GM20431 (cell line): ENCODE data around the gene FAM222A.

Source experiments
- in situ Hi-C: fragments of 300-500 bp; cut with MseI, MboI; formaldehyde crosslinking; loops from one replicate; pipeline ENCODE4 v1.15.0; 2020; ENCODE audit warnings: low sequenced_read_pairs; ENCODE audit not compliant: unreplicated experiment

Gene FAM222A

GRCh38 chr12:109713187-109714070 is at the start of gene FAM222A:
Gene FAM222A (plus strand): TSS chr12:109713825. CDS start chr12:109744147, 30,322 bp downstream.
- in situ Hi-C loops: no loop called here

GRCh38 chr12:109664402-109664801 is 49.2 kb upstream of the FAM222A start:
- in situ Hi-C loops: no loop called here

DNA sequence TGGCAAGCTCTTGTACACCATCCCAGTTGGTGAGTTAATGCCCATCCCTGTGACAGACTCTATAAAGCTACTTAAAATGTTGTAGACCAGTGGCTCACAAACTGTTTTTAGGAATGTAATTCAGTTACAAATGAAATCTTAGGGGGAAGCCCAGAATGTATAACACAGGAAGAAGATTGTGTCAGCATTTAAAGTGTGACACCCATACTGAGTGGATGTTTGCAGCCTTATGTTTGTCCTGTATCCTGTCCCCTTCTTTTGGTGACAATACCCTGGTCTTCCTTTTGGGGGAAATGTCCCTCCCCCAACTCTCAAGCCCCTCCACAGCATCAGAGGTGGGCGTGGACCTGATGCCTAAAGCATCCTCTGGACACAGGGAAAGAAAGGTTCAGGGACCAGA is 47.6 kb upstream of the FAM222A start:
- in situ Hi-C loops: no loop called here

DNA sequence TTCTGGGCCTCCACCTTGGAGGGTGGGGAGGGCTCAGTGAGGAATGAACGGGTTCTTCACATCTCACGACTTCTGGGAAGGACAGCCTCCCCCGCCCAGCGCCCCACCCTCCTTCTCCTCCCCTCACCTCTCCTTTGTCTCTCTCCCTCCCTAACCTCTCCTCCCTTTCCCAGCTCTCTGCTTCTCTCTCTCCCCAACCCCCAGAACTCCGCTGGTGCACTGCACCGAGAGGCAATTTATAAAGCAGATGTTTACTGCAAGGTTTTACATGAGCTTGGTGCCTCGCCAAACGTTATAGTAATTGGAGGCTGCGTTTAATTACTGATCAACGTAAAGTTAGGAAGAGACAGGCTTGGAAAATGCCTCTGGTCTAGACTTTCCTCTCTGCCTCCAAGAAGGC is 42.9 kb upstream of the FAM222A start:
- in situ Hi-C loops: no loop called here

DNA sequence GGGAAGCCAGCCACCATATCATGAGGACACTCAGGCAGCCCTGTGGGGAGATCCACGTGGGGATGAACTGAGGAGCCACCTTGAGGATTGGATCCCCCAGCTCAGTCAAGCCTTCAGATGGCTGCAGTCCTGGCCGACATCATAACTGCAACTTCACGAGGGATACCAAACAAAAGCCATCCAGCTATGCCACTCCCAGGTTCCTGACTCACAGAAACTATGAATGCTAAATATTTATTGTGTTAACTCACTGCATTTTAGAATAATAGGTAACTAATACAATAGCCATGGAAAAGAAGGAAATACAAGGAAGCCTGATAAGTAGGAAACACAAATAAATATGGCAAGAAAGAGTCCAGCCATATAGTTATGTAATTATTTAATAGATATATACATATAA is 42.1 kb upstream of the FAM222A start:
- in situ Hi-C loops: no loop called here

DNA sequence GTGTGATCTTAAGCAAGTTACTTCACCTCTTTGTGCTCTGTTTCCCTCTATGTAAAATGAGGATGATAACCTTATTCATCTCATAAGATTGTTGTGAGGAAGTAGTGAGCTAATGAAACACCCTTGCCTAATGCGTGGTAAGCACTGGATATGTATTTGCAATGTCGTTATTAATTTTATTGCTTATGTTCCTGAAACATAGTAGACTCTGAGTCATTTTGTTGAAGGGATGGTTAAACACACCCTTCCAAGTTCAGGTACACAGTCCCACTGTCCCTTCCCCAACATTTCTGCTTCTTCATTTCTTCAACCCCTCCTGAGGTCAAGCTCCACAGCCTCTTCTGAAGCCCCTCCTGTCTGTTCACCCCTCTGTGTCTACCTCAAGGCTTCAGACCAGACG is 40.2 kb upstream of the FAM222A start:
- in situ Hi-C loops: no loop called here

DNA sequence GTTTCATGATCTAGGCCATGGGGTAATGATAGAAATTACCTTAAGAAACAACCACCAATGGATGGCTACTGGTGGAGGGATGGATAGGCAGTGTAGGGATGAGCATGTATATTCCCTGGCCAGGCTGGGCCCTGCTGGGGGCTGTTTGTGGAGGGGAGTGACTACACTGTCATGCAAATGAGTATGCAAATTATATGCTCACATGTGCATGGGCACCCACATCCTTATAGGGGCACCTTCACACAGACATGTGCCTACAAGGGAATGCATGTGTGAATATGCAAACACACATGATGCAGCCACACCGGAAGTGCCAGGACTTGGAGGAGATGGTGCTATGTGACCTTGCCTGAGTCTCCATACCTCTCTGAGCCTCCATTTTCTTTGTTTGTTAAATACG is 39.7 kb upstream of the FAM222A start:
- in situ Hi-C loops: no loop called here

- in situ Hi-C loops: no loop called here
Measured at GRCh38 chr12:109675411-109675810, 38.2 kb upstream of the FAM222A start.

- in situ Hi-C loops: no loop called here
Measured at GRCh38 chr12:109677279-109677691, 36.3 kb upstream of the FAM222A start.

GRCh38 chr12:109678719-109679118 is 34.9 kb upstream of the FAM222A start:
- in situ Hi-C loops: no loop called here

GRCh38 chr12:109679501-109680263 is 33.9 kb upstream of the FAM222A start:
- in situ Hi-C loops: no loop called here

- in situ Hi-C loops: no loop called here
Measured at GRCh38 chr12:109680264-109681005, 33.2 kb upstream of the FAM222A start.

GRCh38 chr12:109681986-109682707 is 31.5 kb upstream of the FAM222A start:
- in situ Hi-C loops: no loop called here

DNA sequence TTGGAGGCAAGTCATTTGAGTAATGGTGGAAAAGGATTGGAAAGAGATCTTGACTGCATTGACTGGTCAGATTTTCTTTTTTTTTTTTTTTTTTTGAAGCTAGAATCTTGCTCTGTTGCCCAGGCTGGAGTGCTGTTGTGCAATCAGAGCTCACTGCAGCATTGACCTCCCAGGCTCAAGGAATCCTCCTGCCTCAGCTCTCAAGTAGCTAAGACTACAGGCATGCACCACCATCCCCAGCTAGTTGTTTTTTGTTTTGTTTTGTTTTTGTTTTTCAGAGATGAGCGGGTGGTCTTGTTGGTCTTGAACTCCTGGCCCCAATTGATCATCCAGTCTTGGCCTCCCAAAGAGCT is 30.9 kb upstream of the FAM222A start:
- in situ Hi-C loops: no loop called here

DNA sequence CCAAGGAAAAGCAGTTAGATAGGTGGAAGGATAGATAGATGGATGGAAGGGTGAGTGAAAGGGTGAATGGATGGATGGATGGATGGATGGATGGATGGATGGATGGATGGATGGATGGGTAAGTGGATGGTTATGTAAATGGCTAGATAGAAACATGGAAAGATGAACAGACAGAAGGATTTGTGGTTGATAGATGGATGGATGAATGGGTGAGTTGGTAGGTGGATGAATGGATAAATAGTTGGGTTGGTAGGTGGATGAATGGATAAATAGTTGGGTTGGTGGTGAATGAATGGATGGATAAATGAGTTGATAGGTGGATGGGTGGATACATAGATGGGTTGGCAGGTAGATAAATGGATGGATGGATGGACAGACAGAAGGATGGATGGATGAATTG is 30.3 kb upstream of the FAM222A start:
- in situ Hi-C loops: no loop called here

GRCh38 chr12:109685574-109686447 is 27.8 kb upstream of the FAM222A start:
- in situ Hi-C loops: no loop called here

- in situ Hi-C loops: no loop called here
Measured at GRCh38 chr12:109686523-109686922, 27.1 kb upstream of the FAM222A start.

- in situ Hi-C loops: no loop called here
Measured at GRCh38 chr12:109687250-109687649, 26.4 kb upstream of the FAM222A start.

- in situ Hi-C loops: no loop called here
Measured at GRCh38 chr12:109689426-109689825, 24.2 kb upstream of the FAM222A start.
